GM12878 (cell line): ENCODE data around the gene GALNT11.

Experiments
- EZH2 ChIP-seq: IDR thresholded peaks from 2 replicates; pipeline ENCODE4 v1.6.1; 2012; ENCODE audit warnings: low read depth, mild to moderate bottlenecking, control low read depth, inconsistent platforms, low read length, borderline replicate concordance; ENCODE audit not compliant: control insufficient read depth
- TF ChIP-seq, protein P1 (sequence below): IDR thresholded peaks from 2 replicates; pipeline ENCODE4 v1.6.1; 2011; ENCODE audit warnings: low read depth, low read length, improper control_type of control experiment, borderline replicate concordance

DNA sequence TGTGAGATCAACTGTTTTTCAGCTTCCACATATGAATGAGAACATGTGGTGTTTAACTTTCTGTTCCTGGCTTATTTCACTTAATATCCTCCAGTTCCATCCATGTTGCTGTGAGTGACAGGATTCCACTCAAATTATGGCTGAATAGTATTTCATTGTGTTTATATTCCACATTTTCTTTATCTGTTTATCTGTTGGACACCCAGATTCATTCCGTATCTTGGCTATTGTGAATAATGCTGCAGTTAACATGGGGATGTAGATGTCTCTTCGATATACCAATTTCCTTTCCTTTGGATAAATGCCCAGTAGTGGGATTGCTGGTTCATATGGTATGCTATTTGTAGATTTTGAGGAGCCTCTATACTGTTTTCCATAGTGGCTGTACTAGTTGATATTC lies 47.9 kb downstream of the GALNT11 start:
- TF ChIP-seq, protein P1, sequence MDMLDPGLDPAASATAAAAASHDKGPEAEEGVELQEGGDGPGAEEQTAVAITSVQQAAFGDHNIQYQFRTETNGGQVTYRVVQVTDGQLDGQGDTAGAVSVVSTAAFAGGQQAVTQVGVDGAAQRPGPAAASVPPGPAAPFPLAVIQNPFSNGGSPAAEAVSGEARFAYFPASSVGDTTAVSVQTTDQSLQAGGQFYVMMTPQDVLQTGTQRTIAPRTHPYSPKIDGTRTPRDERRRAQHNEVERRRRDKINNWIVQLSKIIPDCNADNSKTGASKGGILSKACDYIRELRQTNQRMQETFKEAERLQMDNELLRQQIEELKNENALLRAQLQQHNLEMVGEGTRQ: no peak
- no peak for TF ChIP-seq EZH2
